GM21526 (cell line): ENCODE data around the gene ST6GALNAC3.

Experiments
- ATAC-seq: cut with Tn5 transposase; IDR thresholded peaks from one replicate; pipeline ENCODE4 v1.9.1; 2021; ENCODE audit warnings: moderate library complexity; ENCODE audit not compliant: unreplicated experiment, low FRiP score

ST6GALNAC3 gene

DNA sequence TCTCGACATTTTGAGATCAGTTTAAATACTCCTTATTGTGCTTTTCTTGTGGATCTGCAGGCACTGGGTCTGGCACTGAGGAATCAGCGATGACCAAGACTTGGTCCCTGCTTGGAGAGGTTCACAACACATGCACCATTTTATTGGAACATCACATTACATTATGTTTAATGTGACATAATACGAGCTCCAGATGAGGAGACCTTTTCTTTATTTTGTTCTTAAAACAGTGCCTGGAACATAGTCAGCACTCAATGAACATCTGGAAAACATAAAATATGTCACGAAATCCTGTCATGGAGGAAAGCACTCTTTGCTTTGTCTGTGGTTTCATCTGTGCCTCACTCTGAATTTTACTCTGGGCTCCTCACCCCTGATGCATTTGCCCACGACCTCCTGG lies 110.7 kb downstream of the ST6GALNAC3 start:
- no peak for ATAC-seq

DNA sequence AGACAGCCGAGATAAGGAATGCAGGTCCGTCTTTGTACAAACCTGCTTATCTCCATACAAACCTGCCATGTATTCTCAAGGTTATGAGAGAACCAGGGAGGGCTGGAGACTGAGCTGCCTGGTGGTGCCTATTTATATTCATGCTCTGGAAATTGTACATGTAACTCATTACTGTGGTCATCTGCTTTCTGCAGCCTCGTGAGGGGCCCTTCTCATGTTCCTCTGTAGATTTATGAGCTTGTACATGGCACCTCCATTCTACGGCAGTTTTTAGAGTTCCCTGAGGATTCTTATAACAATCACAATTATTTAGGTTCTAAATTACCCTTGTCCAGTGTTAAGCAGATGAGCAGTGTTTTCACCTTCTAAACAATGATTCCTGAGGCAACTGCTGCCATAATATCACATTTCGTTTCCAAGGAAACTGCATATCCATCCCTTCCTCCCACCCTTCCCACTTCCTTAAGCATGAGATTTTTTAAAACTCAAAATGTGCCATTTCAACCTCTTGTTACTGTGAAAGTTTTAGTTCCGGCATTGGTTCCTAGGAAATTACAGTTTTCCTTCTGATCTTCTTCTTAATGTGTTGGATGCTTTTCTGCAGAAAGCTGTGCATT lies 112.1 kb downstream of the ST6GALNAC3 start:
- no peak for ATAC-seq

DNA sequence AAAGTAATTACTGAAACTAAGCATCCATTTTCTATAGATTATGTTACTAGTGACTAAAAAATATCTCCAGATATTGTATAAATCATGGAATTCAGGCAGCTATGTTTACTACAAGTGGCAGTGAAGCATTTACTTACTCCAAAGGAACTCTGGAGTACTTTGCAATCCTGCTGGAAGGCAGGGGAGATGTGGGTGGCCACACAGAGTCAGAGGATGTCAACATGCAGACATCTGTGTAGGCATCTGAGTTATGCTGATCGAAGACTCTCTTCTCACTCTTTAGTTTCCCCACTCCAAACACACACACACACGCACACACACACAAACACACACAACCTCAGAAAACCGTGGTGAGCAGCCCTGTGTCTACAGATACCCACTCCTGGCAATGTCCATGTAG lies 112.9 kb downstream of the ST6GALNAC3 start:
- no peak for ATAC-seq

DNA sequence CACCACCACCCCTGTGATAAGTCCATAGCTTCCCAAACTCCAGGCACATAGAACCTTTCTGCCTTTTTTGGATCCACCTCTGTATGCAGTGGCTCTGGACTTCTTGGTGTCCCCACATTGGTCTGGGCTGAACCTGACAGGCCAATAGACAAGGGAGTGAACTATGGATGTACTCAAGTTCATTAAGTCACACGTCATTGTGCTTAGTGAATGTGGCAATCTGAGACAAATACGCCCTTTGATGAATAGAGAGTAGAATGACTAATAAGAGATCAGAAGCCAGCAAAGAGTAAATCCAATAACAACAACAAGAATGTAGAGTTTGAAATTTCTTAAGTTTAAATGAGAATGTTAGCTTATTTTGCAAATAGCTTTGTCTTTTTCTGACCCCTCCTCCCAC lies 114.8 kb downstream of the ST6GALNAC3 start:
- no peak for ATAC-seq

DNA sequence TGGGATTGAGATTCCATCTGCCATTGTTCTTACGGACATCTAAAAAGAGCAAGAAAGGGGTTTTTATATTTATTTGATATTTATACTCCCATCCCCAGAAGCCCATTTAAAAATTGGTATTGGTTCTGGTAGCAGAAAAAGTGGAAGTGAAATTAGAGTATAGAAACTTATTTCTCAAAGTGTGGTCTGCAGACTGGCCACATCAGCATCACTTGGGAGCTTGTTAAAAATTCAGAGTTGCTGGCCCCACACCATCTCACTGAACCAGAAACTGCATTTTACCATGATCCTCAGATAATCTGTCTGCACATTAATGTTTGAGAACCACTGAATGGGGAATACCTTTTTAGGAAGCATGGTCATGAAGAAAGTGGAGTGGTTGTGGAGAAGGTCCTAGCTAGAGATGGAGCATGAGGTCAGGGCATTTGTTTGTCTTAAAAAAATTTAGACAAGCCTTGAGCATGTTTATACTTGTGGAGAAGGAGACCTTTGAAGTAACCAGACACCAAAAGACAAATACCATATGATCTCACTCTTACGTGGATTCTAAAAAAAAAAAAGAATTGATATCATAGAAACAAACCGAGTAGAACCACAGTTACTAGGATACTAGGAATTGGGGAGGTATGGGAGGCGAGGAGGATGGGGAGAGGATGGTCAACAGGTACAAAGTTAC lies 116.3 kb downstream of the ST6GALNAC3 start:
- peak; percentile 79 for ATAC-seq

DNA sequence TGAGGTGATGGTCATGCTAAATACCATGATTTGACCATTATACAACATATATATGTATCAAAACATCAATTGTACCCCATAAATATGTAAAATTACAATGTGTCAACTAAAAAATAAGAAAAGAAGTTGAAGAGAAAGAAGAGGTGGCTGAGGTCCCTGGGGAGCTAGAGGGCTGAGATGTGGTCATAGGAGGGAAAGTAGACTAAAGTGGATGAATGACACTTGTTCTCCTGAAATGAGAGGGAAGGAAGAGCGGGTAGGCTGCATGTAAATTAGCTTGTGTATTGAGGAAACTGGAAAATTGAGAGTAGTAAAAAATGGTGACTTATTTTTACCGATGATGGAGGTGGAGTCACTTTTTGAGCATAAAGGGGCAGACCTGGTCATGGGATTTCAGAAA lies 117.0 kb downstream of the ST6GALNAC3 start:
- no peak for ATAC-seq

DNA sequence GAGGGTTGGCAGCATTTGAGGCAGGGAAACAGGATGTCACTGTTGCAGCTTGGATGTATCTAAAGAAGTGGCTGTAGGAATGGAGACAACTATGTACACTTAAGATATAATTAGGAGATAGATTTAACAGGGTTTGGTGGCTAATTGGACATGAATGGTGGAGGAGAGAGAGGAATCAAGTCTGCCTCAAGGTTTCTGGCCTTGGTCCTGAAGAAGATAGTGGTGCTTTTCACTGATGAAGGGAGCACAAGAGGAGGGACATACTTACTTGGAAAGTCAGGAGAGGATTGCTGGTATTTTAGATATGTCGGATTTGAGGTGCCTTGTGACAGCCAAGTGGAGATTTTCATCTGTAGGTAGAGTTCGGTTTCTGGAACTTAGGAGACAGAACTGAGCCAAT lies 123.9 kb downstream of the ST6GALNAC3 start:
- ATAC-seq: no peak

DNA sequence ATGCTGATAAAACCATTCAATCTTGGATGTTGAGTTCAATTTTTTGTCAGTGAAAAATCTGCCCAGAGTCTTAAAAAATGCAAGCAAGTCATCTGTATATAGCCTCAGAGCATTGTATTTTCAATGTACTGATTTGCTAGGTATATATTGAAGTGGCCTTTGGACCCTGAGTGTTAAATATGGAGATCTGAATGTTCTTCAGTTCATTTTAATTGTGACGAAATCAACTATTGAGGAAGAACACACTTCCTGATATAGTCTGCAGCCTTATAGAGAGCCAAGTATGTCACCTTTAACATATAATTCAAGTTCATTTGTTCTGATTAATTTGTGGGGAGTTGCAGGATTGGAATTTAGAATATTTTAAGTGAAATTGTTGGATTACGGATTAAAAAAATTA lies 128.1 kb downstream of the ST6GALNAC3 start:
- ATAC-seq: no peak

DNA sequence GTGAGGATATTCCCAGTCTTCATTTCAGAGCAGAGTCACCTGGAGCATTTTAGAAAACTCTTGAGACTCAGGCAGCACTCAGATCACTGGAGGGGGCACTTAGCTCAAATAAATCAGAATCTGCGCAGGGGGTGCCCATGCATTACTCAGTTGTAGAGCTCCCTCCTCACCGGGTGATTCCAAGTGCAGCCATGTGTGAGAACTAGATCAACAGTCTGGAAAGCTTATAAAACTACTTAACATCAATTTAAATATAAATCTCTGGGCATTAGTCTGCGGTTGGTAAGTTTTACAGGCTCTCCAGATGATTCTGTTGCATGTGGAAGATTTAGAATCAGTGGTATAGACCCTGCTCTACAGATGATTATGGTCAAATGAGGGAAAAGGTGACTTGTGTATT lies 128.6 kb downstream of the ST6GALNAC3 start:
- ATAC-seq: no peak

DNA sequence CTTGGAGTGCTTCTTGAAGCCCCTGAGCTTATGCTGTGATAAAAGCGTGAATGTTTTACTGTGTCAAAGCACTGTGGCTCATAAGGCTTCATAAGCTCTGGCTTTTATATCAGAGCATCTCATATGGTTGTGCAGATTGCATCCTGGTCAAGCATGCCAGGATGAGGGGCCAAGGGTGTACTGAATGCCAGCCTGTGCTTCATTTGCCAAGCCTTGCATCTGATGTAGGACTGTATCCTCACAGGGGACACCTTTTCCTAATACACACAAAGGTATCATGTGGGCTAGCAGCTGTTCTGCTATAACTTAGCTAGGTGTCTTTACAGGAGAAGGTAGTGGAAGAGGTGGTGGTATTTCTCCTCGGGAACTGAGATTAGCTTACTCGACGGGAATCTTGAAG lies 134.7 kb downstream of the ST6GALNAC3 start:
- ATAC-seq: no peak

DNA sequence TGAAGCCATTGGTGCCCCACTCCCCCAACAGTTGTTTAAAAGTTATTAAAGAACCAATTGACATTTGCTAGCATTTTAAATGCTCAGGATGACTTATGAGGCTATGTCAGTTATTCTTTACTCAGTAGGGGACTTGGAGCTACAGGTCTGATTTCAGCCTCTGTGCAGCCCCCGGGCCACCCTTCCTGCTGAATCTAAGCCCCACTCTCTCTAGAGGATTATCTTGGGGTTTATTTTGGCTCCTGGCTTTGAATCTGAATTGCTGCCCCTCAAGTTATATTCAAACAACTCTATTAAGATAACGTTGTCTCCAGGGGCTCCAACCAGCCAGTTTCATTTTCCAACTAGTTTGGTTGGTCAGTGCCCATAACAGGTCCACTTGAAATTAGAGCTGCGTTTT lies 135.1 kb downstream of the ST6GALNAC3 start:
- ATAC-seq: no peak

DNA sequence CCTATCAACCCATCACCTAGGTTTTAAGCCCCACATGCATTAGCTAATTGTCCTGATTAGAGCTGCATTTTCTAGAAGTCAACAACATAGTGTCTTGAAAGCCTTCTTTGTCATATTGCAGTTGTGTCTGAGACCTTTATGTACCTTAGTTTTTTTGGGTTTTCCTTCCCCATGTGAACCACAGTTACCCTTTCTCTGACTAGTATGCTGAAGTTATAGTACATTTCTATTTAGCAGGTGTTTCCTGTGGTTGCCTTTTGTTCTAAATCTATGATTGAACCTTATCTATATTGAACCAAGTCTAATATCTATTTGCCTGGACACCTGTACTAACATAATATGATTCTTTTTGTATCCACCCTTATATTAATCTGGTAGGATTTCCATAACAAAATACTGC lies 135.6 kb downstream of the ST6GALNAC3 start:
- no peak for ATAC-seq

DNA sequence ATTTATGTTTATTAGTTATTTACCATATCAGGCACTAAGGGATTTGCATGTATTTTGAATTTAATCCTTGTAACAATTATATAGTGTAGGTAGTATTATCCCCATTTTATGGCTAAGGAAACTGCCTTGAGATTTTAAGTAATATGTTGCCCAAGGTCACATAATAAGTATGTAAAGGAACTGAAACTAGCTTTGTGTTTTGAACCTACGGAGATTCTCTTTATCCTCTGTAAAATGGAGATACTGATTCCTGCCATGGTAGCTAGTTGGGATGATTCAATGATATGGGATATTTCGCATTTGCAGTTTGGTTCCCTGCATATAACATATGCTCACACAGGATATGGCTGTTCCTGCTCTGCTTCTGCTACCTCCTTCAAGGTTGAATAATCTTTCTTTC lies 144.3 kb downstream of the ST6GALNAC3 start:
- no peak for ATAC-seq

DNA sequence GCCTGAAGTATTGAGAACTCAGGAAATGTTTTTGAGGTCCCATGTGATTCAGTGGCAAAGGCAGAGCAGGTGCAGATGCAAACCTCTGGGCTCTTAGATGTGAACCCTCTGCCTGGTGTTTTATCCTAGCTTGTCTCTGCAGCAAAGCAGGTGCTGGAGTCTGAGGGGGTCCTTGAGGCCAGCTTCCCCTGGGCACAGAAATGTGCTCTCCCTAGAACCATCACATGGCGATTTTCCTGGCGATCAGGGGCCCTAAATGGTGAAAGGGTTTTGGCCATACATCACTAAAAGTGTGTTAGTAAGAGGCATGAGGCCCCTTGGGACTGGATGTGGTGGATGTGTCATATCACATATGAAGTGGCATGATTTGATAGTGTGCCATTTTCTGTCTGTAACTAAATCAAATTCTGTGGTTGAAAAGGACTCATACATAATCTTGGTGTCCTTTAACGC lies 144.8 kb downstream of the ST6GALNAC3 start:
- ATAC-seq: no peak

DNA sequence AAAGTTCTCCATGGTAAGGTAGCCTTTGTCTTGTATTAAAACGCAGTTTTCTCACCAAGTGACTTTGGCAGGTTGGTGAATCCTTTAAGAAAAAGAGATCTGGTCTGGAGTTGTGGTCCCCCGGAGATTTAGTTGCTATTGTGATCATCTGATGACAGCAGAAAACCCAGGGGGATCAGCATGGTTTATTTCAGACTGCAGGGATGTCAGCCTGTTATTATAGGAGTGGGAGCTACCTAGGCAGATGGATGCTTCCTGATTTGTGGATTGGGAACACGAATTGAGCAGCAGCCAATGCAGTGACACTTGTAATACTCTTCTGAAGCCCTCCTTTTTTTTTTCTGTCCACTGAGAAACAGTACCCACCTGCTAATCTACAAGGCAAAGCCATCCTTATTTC lies 150.2 kb downstream of the ST6GALNAC3 start:
- no peak for ATAC-seq

DNA sequence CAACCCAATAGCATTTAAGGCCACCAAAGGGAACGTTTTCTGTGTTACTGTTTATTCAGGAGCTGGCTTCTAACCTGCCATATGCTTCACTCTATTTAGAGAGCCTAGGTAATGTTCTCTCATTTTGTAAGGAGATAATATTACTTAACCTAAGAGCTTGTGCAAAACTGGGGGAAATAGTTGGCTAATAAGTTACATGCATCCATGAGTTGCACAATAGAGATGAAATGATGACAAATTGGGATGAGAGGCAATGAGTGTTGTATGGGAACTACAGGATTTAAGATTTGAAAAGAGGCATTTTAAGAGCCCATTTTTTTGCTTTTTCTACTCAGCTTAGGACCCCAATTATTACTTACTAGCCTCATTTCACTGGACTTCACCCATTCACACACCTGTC lies 151.0 kb downstream of the ST6GALNAC3 start:
- ATAC-seq: no peak

DNA sequence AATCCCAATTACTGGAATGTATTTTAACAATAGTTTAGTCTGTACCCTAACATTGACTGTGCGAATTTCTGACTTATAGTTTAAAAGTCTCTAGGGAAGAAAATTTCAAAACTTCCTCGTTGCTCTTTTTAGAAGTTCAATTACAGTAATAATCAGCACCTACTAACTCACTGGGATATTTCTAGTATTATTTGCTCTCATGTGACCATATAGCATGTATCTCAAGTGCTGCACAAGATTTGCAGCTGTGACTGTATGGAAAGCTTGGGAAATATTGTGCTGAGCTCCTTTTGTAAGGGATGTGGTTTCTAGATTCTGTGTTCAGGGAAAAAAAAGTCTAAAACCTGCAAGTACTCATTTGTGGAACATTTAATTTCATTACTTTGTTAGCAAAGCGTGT lies 153.1 kb downstream of the ST6GALNAC3 start:
- no peak for ATAC-seq

DNA sequence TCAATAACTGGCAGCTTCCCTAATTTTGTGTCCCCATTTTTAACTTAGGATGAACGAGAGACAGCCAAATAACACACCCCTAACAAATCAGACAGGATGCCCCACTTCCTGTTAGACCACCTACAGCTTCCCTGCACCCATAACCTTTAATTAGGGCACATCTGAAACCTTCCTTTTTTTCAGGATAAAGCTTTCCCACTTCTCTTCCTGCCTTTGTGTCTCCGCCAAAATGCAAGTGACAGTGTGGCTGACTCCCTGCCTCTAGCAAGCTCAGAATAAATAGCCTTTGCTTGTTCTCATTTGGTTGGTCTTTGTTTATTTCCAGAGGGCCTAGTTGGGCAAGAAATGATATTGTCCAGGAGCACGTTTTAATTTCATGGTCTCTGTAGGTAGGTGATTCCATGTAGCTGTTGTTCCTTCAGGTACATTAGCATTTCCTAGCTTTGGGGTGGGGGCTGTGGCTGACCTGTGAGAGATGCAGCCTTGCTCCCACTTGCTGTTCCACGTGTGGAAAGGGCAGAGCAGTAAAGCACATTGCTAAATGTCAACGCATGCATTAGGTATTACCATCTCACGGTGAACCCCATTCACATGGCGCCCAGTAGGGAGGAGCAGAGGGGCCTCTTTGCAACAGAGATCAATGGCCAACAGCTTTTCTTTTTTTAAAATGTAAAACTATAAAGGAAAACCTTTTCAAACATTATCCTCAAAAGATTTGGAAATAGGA lies 154.9 kb downstream of the ST6GALNAC3 start:
- no peak for ATAC-seq

DNA sequence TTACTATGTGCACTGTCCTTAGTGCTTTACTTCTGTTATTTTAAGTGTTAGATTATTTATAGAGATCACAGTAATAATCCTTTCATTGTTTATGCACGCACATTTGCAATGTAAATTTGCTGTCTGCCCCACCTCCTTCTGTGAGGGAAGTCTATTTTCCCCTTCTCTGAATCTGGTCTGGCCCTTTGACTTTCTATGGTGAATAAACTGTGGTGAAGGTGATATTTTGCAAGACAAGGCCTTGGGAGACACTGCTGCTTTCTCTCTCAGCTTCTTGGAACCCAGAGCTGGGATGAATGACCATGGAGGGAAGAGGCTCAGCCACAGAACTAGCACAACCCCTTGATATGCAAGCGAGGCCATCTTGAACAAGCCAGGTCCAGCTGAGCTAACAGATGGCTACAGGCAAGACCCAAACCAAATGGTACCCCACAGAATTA lies 156.3 kb downstream of the ST6GALNAC3 start:
- ATAC-seq: no peak

DNA sequence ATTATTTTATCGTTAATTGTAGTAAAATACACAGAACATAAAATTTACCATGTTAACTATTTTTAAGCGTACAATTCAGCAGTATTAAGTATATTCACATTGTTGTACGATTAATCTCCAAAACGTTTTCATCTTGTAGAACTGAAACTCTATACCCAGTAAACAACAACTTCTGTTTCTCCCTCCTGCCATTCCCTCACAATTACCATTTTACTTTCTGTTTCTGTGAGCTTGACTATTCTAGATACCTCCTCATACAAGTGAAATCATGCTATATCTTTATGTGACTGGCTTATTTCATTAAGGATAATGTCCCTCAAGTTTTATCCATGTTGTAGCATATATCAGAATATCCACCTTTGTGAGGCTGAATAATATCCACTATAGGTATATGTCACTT lies 156.8 kb downstream of the ST6GALNAC3 start:
- ATAC-seq: no peak

DNA sequence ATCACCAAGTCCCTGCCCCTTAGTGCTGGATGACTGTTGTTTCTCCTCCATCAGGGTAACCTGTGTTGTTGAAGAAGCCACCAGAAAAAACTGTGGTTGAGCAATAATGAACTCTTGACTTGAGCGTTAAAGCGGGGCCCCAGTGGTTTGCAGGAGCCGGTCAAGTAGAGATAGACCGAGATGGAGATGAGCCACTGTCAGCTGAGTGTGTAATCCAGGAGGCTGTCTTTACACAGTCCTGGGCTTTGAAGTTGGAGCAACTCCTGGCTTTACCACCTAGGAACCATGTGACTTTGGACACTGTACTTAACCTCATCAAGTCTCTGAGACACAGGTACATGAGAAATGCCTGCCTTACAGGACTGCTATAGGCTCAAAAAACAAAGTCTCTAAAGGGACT lies 158.1 kb downstream of the ST6GALNAC3 start:
- ATAC-seq: no peak

DNA sequence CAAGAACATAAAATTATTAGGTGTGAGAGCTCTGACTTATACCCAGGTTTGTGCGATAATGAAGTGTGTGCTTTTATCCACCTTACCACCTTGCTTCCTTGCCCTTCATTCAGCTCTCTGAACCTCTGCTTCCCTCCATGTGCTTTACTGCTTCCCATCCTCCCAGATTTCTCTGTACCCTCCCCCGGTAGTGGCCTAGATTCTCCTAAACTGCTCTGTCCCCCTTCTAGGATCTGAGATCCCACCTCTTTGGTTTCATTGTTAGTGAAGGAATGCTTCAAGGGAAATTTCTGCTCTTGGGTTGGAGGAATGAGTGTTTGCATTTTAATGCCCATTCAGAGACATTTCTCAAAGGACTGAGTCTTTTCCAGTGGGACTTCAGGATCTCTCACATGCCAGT lies 159.5 kb downstream of the ST6GALNAC3 start:
- ATAC-seq: no peak
